K562 (cell line): ENCODE results near the gene RTBDN. TPM values are rescaled to one million over a fixed set of nuclear protein-coding genes. Genes with fewer than 3 reads are reported as not detected.

ENCODE experiments used
- ADNP ChIP-seq: fragments of 200-800 bp; sonication (Bioruptor generic); IDR thresholded peaks from 2 replicates; pipeline ENCODE4 v1.6.1; 2016; ENCODE audit warnings: missing genetic modification characterization, missing compliant biosample characterization
- ATF1 ChIP-seq, 2 experiments: fragments of 450-650 bp in 1 of 2; IDR thresholded peaks; 2 replicates each; pipeline ENCODE4 v1.6.1; 2016; ENCODE audit warnings: missing compliant biosample characterization in 1 of 2, missing genetic modification characterization in 1 of 2
- CEBPG ChIP-seq, 3 experiments: fragments of 200-800 bp in 1 of 3; sonication (Bioruptor generic) in 1 of 3; sonication (generic) in 1 of 3; formaldehyde crosslinking in 1 of 3; IDR thresholded peaks in 2 of 3; conservative IDR thresholded peaks in 1 of 3; 2 replicates each; pipeline versions ENCODE4 v1.6.1 to v1.8.0; 2016 to 2022; ENCODE audit warnings: missing compliant biosample characterization in 2 of 3, missing genetic modification characterization in 2 of 3, mild to moderate bottlenecking in 1 of 3, missing genetic modification reagents in 1 of 3
- EGR1 ChIP-seq: fragments of 450-650 bp; conservative IDR thresholded peaks from 2 replicates; pipeline ENCODE4 v1.6.1; 2017; ENCODE audit warnings: mild to moderate bottlenecking
- NR3C1 ChIP-seq: sonication (generic); formaldehyde crosslinking; IDR thresholded peaks from 2 replicates; pipeline ENCODE4 v1.8.1; 2022; ENCODE audit warnings: missing genetic modification reagents
- NUFIP1 ChIP-seq: fragments of 450-650 bp; IDR thresholded peaks from 2 replicates; pipeline ENCODE4 v1.6.1; 2018; ENCODE audit not compliant: partially characterized antibody
- PTRF ChIP-seq: fragments of 450-650 bp; IDR thresholded peaks from 2 replicates; pipeline ENCODE4 v1.6.1; 2016; ENCODE audit warnings: mild to moderate bottlenecking, missing genetic modification characterization, missing compliant biosample characterization
- RAD51 ChIP-seq: fragments of 450-650 bp; IDR thresholded peaks from 2 replicates; pipeline ENCODE4 v1.7.1; 2016; ENCODE audit warnings: low read depth, mild to moderate bottlenecking, borderline replicate concordance
- SMAD1 ChIP-seq: fragments of 150-350 bp; IDR thresholded peaks from 2 replicates; pipeline ENCODE4 v1.6.1; 2014; ENCODE audit warnings: low read length, low read depth; ENCODE audit not compliant: partially characterized antibody
- STAG1 ChIP-seq: sonication (generic); formaldehyde crosslinking; IDR thresholded peaks from 2 replicates; pipeline ENCODE4 v1.5.0; 2020; ENCODE audit warnings: missing genetic modification reagents, borderline replicate concordance
- TAF15 ChIP-seq: fragments of 200-400 bp; formaldehyde crosslinking; IDR thresholded peaks from 2 replicates; pipeline ENCODE4 v1.6.1; 2017; ENCODE audit warnings: mild to moderate bottlenecking, low read depth, low read length, moderate library complexity
- TAL1 ChIP-seq: fragments of 450-650 bp; IDR thresholded peaks from 2 replicates; pipeline ENCODE4 v1.6.1; 2016; ENCODE audit warnings: mild to moderate bottlenecking
- TBP ChIP-seq: optimal IDR thresholded peaks from 2 replicates; pipeline ENCODE3; 2011; ENCODE audit warnings: low read depth, low read length, improper control_type of control experiment
- TRIM28 ChIP-seq: fragments of 450-650 bp; IDR thresholded peaks from 2 replicates; pipeline ENCODE4 v1.6.1; 2017
- TSC22D4 ChIP-seq: fragments of 450-650 bp; IDR thresholded peaks from 2 replicates; pipeline ENCODE4 v1.6.1; 2016; ENCODE audit warnings: missing genetic modification characterization, missing biosample characterization, control low read depth
- U2AF1 ChIP-seq: fragments of 200-400 bp; formaldehyde crosslinking; optimal IDR thresholded peaks from 2 replicates; pipeline ENCODE3; 2017; ENCODE audit warnings: mild to moderate bottlenecking, low read depth, low read length, moderate library complexity
- ZBTB7A ChIP-seq: IDR thresholded peaks from 2 replicates; pipeline ENCODE4 v1.6.1; 2011; ENCODE audit warnings: low read depth, mild to moderate bottlenecking, low read length, moderate library complexity, borderline replicate concordance; ENCODE audit not compliant: control insufficient read depth
- ZFP30 ChIP-seq: fragments of 250-450 bp; sonication (Bioruptor Pico); IDR thresholded peaks from 2 replicates; pipeline ENCODE4 v1.8.0; 2022; ENCODE audit warnings: moderate library complexity, mild to moderate bottlenecking, inconsistent platforms, borderline replicate concordance
- ZNF12 ChIP-seq: sonication (generic); formaldehyde crosslinking; IDR thresholded peaks from 2 replicates; pipeline ENCODE4 v1.4.0; 2020; ENCODE audit warnings: mild to moderate bottlenecking, missing genetic modification reagents
- ZNF134 ChIP-seq: fragments of 250-450 bp; sonication (Bioruptor Pico); conservative IDR thresholded peaks from 2 replicates; pipeline ENCODE4 v1.4.0; 2020
- ZNF354B ChIP-seq: fragments of 250-450 bp; sonication (Bioruptor Pico); IDR thresholded peaks from 2 replicates; pipeline ENCODE4 v1.4.0; 2020
- polyA plus RNA-seq, 8 experiments: library from polyadenylated mRNA; depleted of rRNA in 4 of 8; stranded (reverse) in 5 of 8; unstranded in 3 of 8; fragments of >200 nt; fragmentation: Nextera tagmentation in 2 of 8; fragmentation: Illumina TruSeq in 1 of 8; extraction: Ambion mirVana in 2 of 8; extraction: Trizol in 1 of 8; gene quantifications; 2 replicates each; pipeline versions ENCODE4 v1.2.1 to v1.2.3, GENCODE V29; 2011 to 2014; ENCODE audit warnings: inconsistent platforms in 1 of 8, missing spikeins in 1 of 8
- total RNA-seq, 7 experiments: library from RNA; depleted of rRNA in 6 of 7; stranded (reverse); fragments of >200 nt in 6 of 7; fragmentation: Illumina TruSeq in 2 of 7; extraction: Trizol in 2 of 7; gene quantifications; 2 replicates each; pipeline versions ENCODE4 v1.2.1 to v1.2.3, GENCODE V29; 2011 to 2021; ENCODE audit warnings: low replicate concordance in 1 of 7
- TF ChIP-seq, protein P1 (sequence below): fragments of 450-650 bp; formaldehyde crosslinking; IDR thresholded peaks from 2 replicates; pipeline ENCODE4 v1.4.0; 2020; ENCODE audit warnings: mild to moderate bottlenecking, moderate library complexity
- TF ChIP-seq, protein P2 (sequence below): fragments of 250-450 bp; sonication (Bioruptor Pico); IDR thresholded peaks from 2 replicates; pipeline ENCODE4 v1.5.1; 2021; ENCODE audit warnings: mild to moderate bottlenecking
- TF ChIP-seq, protein P3 (sequence below): fragments of 450-650 bp; formaldehyde crosslinking; conservative IDR thresholded peaks from 2 replicates; pipeline ENCODE4 v1.4.0; 2022; ENCODE audit warnings: mild to moderate bottlenecking, missing genetic modification characterization

Gene RTBDN
- total and polyA plus RNA-seq, 9 of the 15 experiments (the other 6 are each of a cell fraction or from before 2014, with no cell fraction given): 0.20 to 2.3 (median 0.72) TPM; not detected in 1

DNA sequence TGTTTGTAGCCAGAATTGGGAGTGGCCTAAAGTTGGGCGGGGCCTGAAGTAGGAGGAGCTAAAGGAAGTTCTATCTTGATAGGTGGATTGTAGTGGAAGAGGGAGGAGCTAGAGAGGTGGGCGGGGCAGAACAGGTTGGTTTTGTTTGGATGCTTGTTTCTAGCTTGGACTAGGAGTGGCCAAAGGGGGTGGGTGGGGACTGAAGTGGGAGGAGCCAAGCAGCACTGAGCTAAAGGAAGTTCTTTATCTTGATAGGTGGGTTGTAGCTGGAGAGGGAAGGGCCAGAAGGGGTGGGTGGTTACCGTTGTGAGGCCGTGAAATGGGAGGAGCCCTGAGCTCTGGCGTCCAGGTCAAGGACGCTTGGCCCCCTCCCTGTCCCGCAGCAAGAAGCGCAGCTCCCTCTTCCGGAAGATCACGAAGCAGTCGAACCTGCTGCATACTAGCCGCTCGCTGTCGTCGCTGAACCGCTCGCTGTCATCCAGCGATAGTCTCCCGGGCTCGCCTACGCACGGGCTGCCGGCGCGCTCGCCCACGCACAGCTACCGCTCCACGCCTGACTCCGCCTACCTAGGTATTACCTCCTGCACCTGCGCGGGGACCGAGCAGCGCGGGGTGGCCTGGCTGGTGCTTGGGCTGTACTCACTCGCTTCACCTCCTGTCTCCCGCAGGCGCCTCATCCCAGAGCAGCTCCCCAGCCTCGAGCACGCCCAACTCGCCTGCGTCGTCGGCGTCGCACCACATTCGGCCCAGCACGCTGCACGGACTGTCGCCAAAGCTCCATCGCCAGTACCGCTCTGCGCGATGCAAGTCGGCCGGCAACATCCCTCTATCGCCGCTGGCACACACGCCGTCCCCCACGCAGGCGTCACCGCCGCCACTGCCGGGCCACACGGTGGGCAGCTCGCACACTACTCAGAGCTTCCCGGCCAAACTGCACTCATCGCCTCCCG, 38.8 kb upstream of the RTBDN start (continued):
- TF ChIP-seq TBP (no peak), TAL1 (no peak), ZNF354B (CRISPR knock-in tag) (no peak), EGR1 (peak; percentile 56), CEBPG (CRISPR knock-in tag; IDR thresholded peaks at IDR 0.05) (no peak), CEBPG (tag; conservative IDR thresholded peaks at IDR 0.05 in 1 of 2, IDR thresholded peaks at IDR 0.05 in 1 of 2) (no peak), ZFP30 (no peak), RAD51 (no peak), PTRF (tag) (no peak), ATF1 (CRISPR knock-in tag; IDR thresholded peaks at IDR 0.05) (no peak), ATF1 (tag; IDR thresholded peaks at IDR 0.05) (no peak), ZBTB7A (no peak), ADNP (tag) (no peak), TSC22D4 (tag) (no peak), STAG1 (CRISPR knock-in tag) (no peak), NR3C1 (CRISPR knock-in tag) (no peak), TRIM28 (0 out of 2 replicates have a peak, but pooled peaks have one; percentile 34), ZNF12 (no peak), TAF15 (no peak), NUFIP1 (no peak), U2AF1 (no peak), ZNF134 (no peak), SMAD1 (no peak)
- TF ChIP-seq, protein P1, sequence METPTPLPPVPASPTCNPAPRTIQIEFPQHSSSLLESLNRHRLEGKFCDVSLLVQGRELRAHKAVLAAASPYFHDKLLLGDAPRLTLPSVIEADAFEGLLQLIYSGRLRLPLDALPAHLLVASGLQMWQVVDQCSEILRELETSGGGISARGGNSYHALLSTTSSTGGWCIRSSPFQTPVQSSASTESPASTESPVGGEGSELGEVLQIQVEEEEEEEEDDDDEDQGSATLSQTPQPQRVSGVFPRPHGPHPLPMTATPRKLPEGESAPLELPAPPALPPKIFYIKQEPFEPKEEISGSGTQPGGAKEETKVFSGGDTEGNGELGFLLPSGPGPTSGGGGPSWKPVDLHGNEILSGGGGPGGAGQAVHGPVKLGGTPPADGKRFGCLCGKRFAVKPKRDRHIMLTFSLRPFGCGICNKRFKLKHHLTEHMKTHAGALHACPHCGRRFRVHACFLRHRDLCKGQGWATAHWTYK (CRISPR knock-in tag): no peak
- TF ChIP-seq, protein P2, sequence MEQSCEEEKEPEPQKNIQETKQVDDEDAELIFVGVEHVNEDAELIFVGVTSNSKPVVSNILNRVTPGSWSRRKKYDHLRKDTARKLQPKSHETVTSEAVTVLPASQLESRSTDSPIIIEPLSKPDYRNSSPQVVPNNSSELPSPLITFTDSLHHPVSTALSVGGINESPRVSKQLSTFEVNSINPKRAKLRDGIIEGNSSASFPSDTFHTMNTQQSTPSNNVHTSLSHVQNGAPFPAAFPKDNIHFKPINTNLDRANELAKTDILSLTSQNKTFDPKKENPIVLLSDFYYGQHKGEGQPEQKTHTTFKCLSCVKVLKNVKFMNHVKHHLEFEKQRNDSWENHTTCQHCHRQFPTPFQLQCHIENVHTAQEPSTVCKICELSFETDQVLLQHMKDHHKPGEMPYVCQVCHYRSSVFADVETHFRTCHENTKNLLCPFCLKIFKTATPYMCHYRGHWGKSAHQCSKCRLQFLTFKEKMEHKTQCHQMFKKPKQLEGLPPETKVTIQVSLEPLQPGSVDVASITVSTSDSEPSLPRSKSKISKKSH (CRISPR knock-in tag): no peak
- TF ChIP-seq, protein P3, sequence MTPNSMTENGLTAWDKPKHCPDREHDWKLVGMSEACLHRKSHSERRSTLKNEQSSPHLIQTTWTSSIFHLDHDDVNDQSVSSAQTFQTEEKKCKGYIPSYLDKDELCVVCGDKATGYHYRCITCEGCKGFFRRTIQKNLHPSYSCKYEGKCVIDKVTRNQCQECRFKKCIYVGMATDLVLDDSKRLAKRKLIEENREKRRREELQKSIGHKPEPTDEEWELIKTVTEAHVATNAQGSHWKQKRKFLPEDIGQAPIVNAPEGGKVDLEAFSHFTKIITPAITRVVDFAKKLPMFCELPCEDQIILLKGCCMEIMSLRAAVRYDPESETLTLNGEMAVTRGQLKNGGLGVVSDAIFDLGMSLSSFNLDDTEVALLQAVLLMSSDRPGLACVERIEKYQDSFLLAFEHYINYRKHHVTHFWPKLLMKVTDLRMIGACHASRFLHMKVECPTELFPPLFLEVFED: no peak
